ENCODE measurements around the gene LPP.

DNA sequence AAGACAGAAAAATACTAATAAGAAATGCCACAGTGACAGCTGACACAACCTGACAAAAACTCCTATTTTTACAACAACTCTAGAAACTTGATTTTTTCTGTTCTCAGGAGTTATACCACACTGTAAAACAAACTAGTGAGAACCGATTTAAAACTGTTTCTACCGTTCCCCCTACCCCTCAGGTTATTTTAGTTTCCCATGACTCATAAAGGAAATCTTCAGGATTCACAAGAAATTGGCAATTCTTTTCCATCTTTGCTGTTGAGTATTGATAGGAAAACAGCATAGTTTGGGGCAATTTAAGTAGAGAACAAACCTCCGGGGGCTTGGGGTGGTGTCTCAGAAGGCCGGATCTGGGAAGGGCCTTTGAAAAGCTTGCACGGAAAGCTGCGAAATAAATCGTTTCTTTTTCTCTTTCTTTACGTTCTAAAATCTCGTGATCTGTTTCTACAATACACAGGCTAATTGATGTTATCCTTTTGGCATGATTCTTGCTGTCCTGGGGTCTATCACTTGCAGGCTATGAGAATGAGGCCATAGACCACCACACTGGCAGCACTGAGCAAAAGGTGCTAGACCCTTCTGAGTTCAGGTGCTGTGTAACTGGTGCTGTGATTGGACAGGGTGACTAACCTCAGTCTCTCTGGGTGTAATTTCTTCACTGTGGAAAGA, 89.3 kb downstream of the LPP start:
- TF ChIP-seq, protein P1, sequence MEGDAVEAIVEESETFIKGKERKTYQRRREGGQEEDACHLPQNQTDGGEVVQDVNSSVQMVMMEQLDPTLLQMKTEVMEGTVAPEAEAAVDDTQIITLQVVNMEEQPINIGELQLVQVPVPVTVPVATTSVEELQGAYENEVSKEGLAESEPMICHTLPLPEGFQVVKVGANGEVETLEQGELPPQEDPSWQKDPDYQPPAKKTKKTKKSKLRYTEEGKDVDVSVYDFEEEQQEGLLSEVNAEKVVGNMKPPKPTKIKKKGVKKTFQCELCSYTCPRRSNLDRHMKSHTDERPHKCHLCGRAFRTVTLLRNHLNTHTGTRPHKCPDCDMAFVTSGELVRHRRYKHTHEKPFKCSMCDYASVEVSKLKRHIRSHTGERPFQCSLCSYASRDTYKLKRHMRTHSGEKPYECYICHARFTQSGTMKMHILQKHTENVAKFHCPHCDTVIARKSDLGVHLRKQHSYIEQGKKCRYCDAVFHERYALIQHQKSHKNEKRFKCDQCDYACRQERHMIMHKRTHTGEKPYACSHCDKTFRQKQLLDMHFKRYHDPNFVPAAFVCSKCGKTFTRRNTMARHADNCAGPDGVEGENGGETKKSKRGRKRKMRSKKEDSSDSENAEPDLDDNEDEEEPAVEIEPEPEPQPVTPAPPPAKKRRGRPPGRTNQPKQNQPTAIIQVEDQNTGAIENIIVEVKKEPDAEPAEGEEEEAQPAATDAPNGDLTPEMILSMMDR (IDR thresholded peaks at IDR 0.05): no peak
- TF ChIP-seq POLR2A (IDR thresholded peaks at IDR 0.05): no peak
- TF ChIP-seq POLR2AphosphoS5 (IDR thresholded peaks at IDR 0.05): no peak

All from stomach (tissue), 4 donors.